Mucosa of stomach (tissue), 1 donor: Measurements from ENCODE around the gene TMEM238.

ENCODE experiments used
- H3K27me3 ChIP-seq: one replicate; pipeline ENCODE4 v1.7.0; 2013; ENCODE audit warnings: mild to moderate bottlenecking, low read length; ENCODE audit not compliant: control insufficient read depth, insufficient read depth
- H3K36me3 ChIP-seq: one replicate; pipeline ENCODE4 v1.7.0; 2013; ENCODE audit warnings: low read length; ENCODE audit not compliant: control insufficient read depth, insufficient read depth
- H3K4me1 ChIP-seq: one replicate; pipeline ENCODE4 v1.7.0; 2013; ENCODE audit warnings: mild to moderate bottlenecking, low read length; ENCODE audit not compliant: control insufficient read depth, insufficient read depth
- H3K4me3 ChIP-seq: one replicate; pipeline ENCODE4 v1.7.0; 2013; ENCODE audit warnings: low read length
- H3K9ac ChIP-seq: one replicate; pipeline ENCODE4 v1.7.0; 2013; ENCODE audit warnings: mild to moderate bottlenecking, low read length, moderate library complexity
- H3K9me3 ChIP-seq: one replicate; pipeline ENCODE4 v1.7.0; 2013; ENCODE audit warnings: mild to moderate bottlenecking, low read length, moderate library complexity; ENCODE audit not compliant: control insufficient read depth
- donor health status: Pancreatic carcinoma.

Gene TMEM238

DNA sequence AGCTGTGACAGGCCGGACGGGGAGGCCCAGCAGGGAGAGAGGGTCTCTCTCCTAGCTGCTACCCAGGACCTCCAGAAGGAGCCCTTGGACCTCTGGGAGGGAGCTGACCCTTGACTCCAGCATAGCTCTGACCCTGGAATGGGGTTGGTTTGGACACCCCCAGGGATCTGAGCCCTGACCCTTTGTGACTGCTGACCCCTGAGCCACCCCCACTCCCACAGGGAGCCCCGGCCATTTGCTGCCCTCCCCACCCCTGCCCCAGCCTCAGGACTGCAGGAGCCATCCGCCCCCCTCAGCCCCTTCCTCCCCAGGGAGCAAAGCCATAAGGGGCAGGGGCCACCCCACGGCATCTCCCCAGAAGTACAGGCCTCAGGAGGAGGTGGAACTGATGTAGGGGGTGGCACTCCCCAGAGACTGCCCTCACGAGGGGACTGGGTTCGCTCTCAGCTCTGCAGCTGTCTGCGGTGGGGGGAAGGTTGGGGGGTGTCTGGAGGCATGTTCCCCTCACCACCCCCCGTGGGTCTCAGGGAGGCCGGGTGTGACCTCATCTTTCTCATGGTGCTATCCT lies 36.6 kb downstream of the TMEM238 start:
- Histone ChIP-seq H3K9me3 (no peaks in the 10 kb centered on the region), H3K4me3 (no peak overlapping the region), H3K4me1 (peaks cover 21% of the 10 kb centered on the region), H3K36me3 (no peaks in the 10 kb centered on the region), H3K9ac (no peak overlapping the region), H3K27me3 (peaks cover 22% of the 10 kb centered on the region)

DNA sequence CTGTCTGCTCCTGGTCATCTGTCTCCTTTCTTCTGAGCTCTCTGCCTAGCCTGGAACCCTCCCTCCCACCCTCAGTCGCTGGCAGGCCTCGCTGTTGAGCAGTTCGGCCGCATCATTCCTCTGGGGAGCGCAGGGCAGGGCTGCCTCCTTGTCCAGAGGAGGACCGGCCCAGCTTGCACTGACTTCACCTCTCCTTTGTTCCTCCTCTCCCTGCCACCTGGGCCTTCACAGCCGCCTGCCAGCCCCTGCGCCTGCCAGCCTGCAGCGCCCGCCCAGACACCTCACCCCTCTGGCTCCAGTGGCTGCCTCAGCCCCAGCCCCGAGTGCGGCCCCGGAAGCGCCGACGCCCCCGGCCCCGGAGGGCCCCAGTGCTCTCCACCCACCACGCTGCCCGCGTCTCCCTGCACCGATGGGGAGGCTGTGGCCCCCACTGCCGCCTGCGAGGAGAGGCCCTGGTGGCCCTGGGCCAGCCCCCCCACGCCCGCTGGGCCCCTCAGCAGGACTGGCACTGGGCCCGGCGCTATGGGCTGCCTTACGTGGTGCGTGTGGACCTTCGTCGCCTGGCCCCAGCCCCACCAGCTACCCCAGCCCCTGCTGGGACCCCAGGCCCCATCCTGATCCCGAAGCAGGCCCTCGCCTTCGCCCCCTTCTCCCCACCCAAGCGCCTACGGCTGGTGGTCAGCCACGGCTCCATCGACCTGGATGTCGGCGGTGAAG lies 37.2 kb downstream of the TMEM238 start:
- H3K4me1 ChIP-seq: peaks cover 16% of the 10 kb centered on the region
- H3K9me3 ChIP-seq: no peaks in the 10 kb centered on the region
- H3K36me3 ChIP-seq: no peaks in the 10 kb centered on the region
- H3K4me3 ChIP-seq: no peak overlapping the region
- no peak overlapping the region for H3K9ac ChIP-seq
- peaks cover 16% of the 10 kb centered on the region for H3K27me3 ChIP-seq

DNA sequence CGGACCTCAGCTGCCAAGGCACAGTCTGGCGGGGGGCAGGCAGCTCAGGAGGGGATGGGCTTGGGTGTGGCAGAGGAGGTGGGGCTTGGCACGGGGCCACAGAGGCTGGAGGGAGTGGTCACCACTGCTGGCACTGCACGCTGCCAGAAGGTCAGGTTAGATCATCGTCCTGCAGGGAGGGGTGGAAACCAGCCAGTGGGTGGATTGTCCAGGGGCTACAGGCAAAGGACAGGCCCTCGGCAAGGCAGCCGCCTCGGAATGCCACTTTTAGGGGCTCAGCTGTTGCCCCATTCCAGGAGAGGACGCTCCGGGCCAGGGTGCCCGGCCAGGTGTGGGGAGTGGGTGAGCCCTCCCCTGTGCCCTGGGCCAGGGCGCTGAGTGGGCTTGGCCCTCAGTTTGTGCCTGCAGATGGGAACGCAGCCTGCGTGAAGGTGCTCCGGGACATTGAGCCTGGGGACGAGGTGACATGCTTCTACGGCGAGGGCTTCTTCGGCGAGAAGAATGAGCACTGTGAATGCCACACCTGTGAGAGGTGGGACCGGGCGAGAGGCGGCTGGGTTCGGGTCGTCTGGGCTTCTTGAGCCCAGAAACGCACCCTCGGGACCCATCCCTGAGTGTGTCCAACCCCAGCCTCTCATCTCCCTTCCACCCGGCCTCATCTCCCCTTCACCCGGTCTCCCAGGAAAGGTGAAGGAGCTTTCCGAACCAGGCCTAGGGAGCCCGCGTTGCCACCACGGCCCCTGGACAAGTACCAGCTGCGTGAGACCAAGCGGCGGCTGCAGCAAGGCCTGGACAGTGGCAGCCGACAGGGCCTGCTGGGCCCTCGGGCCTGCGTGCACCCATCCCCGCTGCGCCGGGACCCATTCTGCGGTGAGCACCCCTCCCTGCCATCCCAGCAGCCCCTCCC lies 38.0 kb downstream of the TMEM238 start:
- no peak overlapping the region for H3K9ac ChIP-seq

DNA sequence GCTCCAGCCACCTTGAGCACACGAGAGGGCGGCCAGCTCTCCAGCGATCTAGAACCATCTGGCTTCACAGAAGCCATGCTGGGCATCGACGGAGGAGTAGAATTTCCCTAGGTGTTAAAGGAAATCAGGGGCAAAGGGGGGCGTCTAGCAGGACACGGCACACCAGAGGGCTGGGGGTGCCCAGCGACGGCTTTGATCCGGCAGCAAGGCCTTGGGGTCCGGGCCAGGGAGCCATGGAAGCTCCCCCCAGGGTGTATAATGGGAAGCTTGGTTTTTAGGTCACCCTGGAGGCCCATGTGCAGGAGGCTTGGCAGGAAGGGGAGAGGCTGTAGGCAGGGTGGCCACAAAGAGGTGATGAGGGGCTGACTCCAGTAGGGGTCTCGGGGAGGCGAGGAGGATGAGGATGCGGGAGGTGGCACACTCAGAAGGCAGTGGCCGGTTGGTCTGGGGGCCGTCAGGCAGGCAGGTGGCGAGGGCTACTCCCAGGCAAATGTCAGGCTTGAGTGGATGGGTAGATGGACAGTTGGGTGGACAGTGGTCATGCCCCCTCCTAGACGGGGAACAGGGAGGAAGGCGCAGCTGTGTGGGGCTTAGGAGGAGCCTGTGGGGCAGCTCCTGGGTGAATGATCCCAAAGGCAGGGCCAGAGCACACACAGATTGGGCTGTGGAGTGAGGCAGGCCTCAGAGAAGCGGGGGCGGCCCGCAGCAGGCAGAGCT lies 38.8 kb downstream of the TMEM238 start:
- Histone ChIP-seq H3K9me3 (no peaks in the 10 kb centered on the region), H3K9ac (no peak overlapping the region), H3K36me3 (no peaks in the 10 kb centered on the region)

More for the DNA sequence above, 38.0 kb downstream of the TMEM238 start:
- Histone ChIP-seq H3K27me3 (peaks cover 8% of the 10 kb centered on the region), H3K9me3 (no peaks in the 10 kb centered on the region), H3K36me3 (no peaks in the 10 kb centered on the region), H3K4me1 (peaks cover 16% of the 10 kb centered on the region), H3K4me3 (no peak overlapping the region)

DNA sequence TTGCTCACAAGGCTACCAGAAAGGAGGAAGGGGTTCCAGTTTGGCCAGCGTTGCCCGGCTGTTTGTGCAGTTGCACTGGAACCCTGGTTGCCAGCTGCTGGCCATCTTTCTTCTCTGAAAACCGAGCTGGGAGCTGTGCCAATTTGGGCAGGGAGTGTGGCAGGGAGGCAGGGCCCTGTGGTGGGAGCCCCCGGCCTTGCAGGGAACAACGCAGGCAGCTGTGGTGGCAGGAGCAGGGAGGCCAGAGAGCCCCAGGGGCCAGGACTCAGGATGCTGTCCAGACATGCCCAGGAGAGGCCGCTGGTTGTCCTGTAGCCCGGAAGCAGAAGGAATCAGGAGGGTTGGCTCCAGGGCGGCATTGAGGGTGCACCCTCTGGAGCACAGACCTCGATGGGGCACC lies 39.6 kb downstream of the TMEM238 start:
- no peak overlapping the region for H3K4me3 ChIP-seq
- H3K4me1 ChIP-seq: peaks cover 18% of the 10 kb centered on the region
- no peak overlapping the region for H3K9ac ChIP-seq
- no peaks in the 10 kb centered on the region for H3K36me3 ChIP-seq
- no peaks in the 10 kb centered on the region for H3K9me3 ChIP-seq
- H3K27me3 ChIP-seq: no peaks in the 10 kb centered on the region

More for the DNA sequence above, 38.8 kb downstream of the TMEM238 start:
- Histone ChIP-seq H3K4me1 (peaks cover 16% of the 10 kb centered on the region), H3K27me3 (peaks cover under 1% of the 10 kb centered on the region), H3K4me3 (no peak overlapping the region)

DNA sequence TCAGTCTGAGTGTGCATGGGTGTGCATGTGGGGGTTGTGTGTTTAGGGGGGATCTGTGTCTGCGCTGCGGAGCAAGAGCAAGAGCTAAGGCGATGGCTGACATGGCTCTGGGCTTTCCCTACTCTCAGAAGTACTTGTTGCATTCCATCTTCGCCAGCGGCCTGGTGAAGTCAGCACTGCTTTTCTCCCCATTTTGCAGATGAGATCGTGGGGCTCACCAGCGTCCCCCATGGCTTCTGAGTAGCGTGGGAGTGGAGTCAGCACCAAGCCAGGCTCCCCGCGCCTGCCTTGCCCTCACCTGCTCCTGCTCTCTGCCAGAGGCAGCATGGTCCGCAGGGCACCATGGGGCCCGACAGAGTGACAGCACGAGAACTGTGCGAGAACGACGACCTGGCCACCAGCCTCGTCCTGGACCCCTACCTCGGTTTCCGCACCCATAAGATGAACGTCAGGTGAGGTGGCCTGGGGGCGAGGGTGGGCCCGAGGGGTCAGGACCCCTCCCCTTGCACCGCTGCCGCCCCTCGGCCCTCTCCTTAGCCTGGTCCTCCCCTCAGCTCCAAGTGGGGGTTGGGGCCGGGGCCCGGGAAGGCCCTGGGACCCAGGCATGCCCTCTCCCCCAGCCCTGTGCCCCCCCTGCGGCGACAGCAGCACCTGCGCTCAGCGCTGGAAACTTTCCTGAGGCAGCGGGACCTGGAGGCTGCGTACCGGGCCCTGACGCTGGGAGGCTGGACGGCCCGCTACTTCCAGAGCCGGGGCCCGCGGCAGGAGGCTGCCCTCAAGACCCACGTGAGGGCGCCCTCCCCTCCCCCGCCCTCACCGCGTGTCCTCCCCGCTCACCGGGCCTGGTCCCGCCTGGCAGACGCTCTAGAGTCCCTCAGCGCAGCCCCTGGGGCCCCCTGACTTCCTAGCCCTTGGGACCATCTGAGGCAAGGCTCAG lies 42.2 kb downstream of the TMEM238 start:
- no peak overlapping the region for H3K4me3 ChIP-seq
- H3K27me3 ChIP-seq: no peaks in the 10 kb centered on the region
- H3K9me3 ChIP-seq: no peaks in the 10 kb centered on the region
- H3K9ac ChIP-seq: no peak overlapping the region
- peaks cover 25% of the 10 kb centered on the region for H3K4me1 ChIP-seq
- no peaks in the 10 kb centered on the region for H3K36me3 ChIP-seq

DNA sequence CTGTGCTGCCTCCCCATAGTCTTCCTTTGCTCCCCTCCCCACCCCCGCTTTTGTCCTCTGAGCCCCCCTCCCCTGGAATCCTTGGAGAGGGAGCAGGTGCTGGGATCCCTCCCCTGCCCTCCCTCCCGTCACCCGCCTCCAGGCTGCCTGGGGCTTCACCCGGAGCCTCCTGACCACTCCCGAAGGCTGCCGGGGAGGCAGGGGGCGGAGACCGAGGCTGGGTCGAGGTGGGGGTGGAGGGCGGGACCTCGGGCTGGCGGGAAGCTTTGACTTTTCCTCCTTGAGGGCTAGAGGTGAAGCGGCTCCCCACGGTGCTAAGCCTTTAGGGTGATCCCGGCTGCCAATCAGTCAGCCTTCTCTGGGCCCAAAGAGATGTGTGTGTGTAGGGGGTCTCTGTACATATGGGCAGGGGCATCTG lies 42.9 kb downstream of the TMEM238 start:
- Histone ChIP-seq H3K9me3 (no peaks in the 10 kb centered on the region), H3K27me3 (no peaks in the 10 kb centered on the region), H3K9ac (peak overlapping the region; percentile 97), H3K36me3 (no peaks in the 10 kb centered on the region), H3K4me3 (peak overlapping the region; percentile 60), H3K4me1 (peaks cover 25% of the 10 kb centered on the region)

DNA sequence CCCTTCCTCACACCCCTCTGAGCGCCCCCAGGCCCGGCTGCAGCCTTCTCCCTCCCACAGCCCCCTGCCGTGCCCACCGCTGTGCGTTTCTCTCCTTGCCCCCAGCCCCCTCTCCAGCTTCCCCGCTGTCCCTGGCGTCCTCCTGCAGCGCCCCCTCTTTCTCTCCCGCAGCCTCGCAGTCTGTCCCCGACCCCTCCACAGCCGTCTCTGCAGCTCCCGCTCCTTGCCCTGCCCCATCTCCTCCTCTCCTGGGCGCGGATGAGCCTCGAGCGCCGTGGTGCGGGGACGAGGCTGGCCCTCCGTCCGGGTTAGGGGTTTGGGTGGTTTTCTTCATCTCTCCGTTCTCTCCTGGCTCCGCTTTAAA lies 43.3 kb downstream of the TMEM238 start:
- Histone ChIP-seq H3K4me3 (peak overlapping the region; percentile 60), H3K9ac (peak overlapping the region; percentile 97), H3K27me3 (no peaks in the 10 kb centered on the region), H3K4me1 (peaks cover 21% of the 10 kb centered on the region), H3K36me3 (no peaks in the 10 kb centered on the region), H3K9me3 (no peaks in the 10 kb centered on the region)

DNA sequence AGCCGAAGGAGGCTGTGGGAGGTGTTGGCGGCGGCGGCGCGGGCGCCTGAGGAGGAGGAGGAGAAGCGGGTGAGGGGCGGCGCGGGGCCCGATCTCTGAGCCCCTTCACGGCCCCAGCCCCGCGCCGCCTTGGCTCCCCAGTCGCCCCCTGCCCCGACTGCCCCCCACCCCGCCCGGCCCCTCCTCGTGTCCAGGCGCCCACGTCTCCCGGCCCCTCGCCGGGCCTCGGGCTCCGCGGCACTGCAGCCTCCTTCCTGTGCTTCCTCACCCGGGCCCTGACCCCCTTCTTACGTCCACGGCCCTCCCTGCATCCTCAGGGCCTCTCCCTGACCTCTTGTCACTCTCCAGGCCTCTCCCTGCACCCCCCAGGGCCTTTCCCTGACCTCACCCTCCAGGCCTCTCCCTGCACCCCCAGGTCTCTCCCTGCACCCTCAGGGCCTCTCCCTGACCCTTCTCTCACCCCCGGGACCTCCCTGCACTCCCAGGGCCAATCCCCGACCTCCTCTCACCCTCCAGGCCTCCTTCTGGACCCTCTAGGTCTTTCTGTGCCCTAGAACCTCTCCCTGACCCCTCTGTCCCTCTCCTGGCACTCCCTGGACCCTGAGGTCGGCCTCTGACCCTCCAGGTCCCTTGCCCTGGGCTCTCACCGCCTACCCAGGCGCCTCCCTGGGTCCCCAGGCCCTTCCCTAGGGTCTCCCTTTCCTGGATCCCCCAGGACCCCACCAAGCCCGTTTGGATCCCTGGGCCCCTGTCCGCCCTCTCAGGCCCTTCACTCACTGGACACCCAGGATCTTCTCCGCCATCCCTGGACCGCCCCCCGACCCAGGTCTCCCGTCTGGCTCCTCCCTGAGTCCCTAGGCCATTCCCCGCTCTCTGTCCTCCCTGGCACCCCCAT lies 44.0 kb downstream of the TMEM238 start:
- H3K4me1 ChIP-seq: peaks cover 17% of the 10 kb centered on the region
- H3K36me3 ChIP-seq: no peaks in the 10 kb centered on the region
- peak overlapping the region; percentile 97 for H3K9ac ChIP-seq
- H3K9me3 ChIP-seq: no peaks in the 10 kb centered on the region
- no peaks in the 10 kb centered on the region for H3K27me3 ChIP-seq
- H3K4me3 ChIP-seq: peak overlapping the region; percentile 60

DNA sequence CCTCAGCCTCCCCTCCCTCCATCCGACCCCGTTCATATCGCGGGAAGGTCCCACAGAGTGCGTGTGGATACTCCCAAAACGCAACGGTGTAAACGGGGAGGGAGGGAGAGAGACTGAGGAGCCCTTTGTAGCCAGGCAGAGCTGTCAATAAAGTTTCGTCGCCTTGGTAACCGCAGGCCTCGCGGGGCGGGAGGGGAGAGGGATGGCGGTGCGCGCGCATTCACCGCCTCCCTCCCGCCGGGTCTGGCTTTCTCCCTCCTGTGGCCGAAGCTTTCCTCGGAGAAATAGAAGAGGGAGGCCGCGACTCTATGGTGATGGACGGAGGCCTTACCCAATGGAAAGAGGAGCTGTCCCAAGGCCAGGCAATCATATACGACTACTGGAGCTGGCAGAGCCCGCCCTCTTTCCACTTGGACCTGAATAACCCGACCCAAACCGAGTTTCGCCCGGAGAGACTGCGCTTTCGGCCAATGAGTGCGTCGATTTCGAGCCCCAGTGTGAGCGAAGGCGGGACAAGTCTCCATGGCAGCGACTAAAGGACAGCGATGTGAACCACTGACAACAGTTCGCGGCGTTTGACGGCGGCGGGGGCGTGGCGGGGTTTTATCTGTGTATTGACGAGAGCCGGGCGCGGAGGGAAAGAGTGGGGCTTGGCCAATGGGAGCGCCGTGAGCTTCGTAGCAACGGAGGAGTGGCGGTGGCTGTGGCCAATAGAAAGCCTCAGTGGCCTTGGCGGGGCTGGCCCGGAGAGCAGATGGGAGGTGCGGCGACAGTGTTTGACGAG lies 44.8 kb downstream of the TMEM238 start, which contains the start of gene KMT5C:
Gene KMT5C (plus strand): TSS at position 772 of the 784 bp plus-strand sequence. CDS start 2,061 bp downstream, outside the sequence.
- H3K9ac ChIP-seq: peak within 1 kb of the TSS; percentile 97
- H3K4me1 ChIP-seq: peaks cover 19% of the 10 kb centered on the region
- H3K27me3 ChIP-seq: no peaks in the 10 kb centered on the region
- peak within 1 kb of the TSS; percentile 60 for H3K4me3 ChIP-seq
- H3K9me3 ChIP-seq: no peaks in the 10 kb centered on the region
- H3K36me3 ChIP-seq: no peaks in the 10 kb centered on the region
